GM12891 (cell line): ENCODE measurements around the gene NBEA.

ENCODE experiments used
- PAX5 ChIP-seq: IDR thresholded peaks from 2 replicates; pipeline ENCODE4 v1.6.1; 2011; ENCODE audit warnings: low read length, moderate library complexity, mild to moderate bottlenecking; ENCODE audit not compliant: insufficient read depth, severe bottlenecking
- POLR2A ChIP-seq: IDR thresholded peaks from 2 replicates; pipeline ENCODE4 v1.6.1; 2011; ENCODE audit warnings: low read depth, low read length, control low read depth
- POLR2AphosphoS5 ChIP-seq: IDR thresholded peaks from 2 replicates; pipeline ENCODE4 v1.6.1; 2011; ENCODE audit warnings: low read depth, low read length, control low read depth
- POU2F2 ChIP-seq: IDR thresholded peaks from 2 replicates; pipeline ENCODE4 v1.6.1; 2011; ENCODE audit warnings: low read depth, mild to moderate bottlenecking, control low read depth, low read length, moderate library complexity
- SPI1 ChIP-seq: IDR thresholded peaks from 2 replicates; pipeline ENCODE4 v1.6.1; 2011; ENCODE audit warnings: low read depth, low read length, control low read depth
- TAF1 ChIP-seq: IDR thresholded peaks from 2 replicates; pipeline ENCODE4 v1.6.1; 2011; ENCODE audit warnings: low read depth, low read length, control low read depth

- TF ChIP-seq POLR2A: no peak
- TF ChIP-seq POLR2AphosphoS5: no peak
- TF ChIP-seq TAF1: no peak
- no peak for TF ChIP-seq POU2F2
- no peak for TF ChIP-seq PAX5
- TF ChIP-seq SPI1: no peak
Observed at GRCh38 chr13:34967851-34968562, 25.9 kb downstream of the NBEA start.
